GM12878 (cell line): Measurements from ENCODE around the gene PPM1J. TPM values are rescaled to one million over a fixed set of nuclear protein-coding genes. Genes with fewer than 3 reads are reported as not detected.

Source experiments
- ATAC-seq: fragments of 200-7000 bp; cut with Tn5 transposase; 3 replicates; pipeline ENCODE4 v1.9.1; 2020; ENCODE audit warnings: mild to moderate bottlenecking, moderate library complexity
- BruUV-seq: library from RNA; stranded (reverse); fragments of 400-500 nt; replicated peaks from 2 replicates; lab custom pipeline; 2021; lab: Mats Ljungman, UMichigan
- CTCF ChIA-PET: fragments of 300-600 bp; sonication (Branson Sonifier 250); formaldehyde crosslinking; extraction: SDS; loops from one replicate; lab custom pipeline; 2021; ENCODE audit warnings: inconsistent platforms; lab: Yijun Ruan, JAX
- POLR2A ChIA-PET: fragments of 350-600 bp; formaldehyde crosslinking; extraction: SDS; loops from one replicate; lab custom pipeline; 2021; ENCODE audit warnings: inconsistent platforms; lab: Charles Lee
- RAD21 ChIA-PET: fragments of 300-600 bp; sonication (Branson Sonifier 250); formaldehyde crosslinking; loops from one replicate; lab custom pipeline; 2023; ENCODE audit warnings: antibody characterized with exemption; ENCODE audit not compliant: unreplicated experiment; lab: Charles Lee
- SMC1A ChIA-PET: fragments of 300-600 bp; sonication (Branson Sonifier 250); formaldehyde crosslinking; loops from one replicate; lab custom pipeline; 2023; ENCODE audit not compliant: unreplicated experiment, uncharacterized antibody; lab: Charles Lee
- DNase-seq: peaks from one replicate; pipeline ENCODE4 v3.0.0-alpha.2; 2011; ENCODE audit warnings: low read depth, low spot score
- FAIRE-seq: peaks from 3 replicates; lab custom pipeline; 2011; peaks lifted over from hg19 to GRCh38; lab: Jason Lieb, UNC
- H2AFZ ChIP-seq: 2 replicates; pipeline ENCODE4 v1.6.0; 2011; ENCODE audit warnings: low read depth, low read length, control low read depth; ENCODE audit not compliant: control insufficient read depth
- H3K27ac ChIP-seq: 2 replicates; pipeline ENCODE4 v1.5.1; 2011; ENCODE audit warnings: control low read depth; ENCODE audit not compliant: control insufficient read depth, insufficient read depth
- H3K27me3 ChIP-seq, 2 experiments: replicated peaks in 1 of 2; 2 replicates each; pipeline versions ENCODE4 v1.6.0 to v1.6.1; 2011; ENCODE audit warnings: low read length in 1 of 2; ENCODE audit not compliant: control insufficient read depth in 2 of 2, insufficient read depth in 2 of 2
- H3K36me3 ChIP-seq, 2 experiments: 2 replicates each; pipeline ENCODE4 v1.5.1; 2011; ENCODE audit warnings: low read length in 1 of 2; ENCODE audit not compliant: control insufficient read depth in 2 of 2, insufficient read depth in 2 of 2
- H3K4me1 ChIP-seq: 2 replicates; pipeline ENCODE4 v1.6.1; 2011; ENCODE audit warnings: mild to moderate bottlenecking, low read length, moderate library complexity, mixed read lengths; ENCODE audit not compliant: control insufficient read depth, insufficient read depth
- H3K4me2 ChIP-seq: 2 replicates; pipeline ENCODE4 v1.6.0; 2011; ENCODE audit warnings: control low read depth; ENCODE audit not compliant: control insufficient read depth, insufficient read depth
- H3K4me3 ChIP-seq: fragments of 200-600 bp; sonication (generic); 2 replicates; pipeline ENCODE4 v1.5.1; 2016
- H3K79me2 ChIP-seq: 2 replicates; pipeline ENCODE4 v1.6.0; 2011; ENCODE audit warnings: low read length; ENCODE audit not compliant: control insufficient read depth, insufficient read depth
- H3K9ac ChIP-seq: 2 replicates; pipeline ENCODE4 v1.8.0; 2011; ENCODE audit warnings: low read length, control low read depth, mixed read lengths; ENCODE audit not compliant: control insufficient read depth, insufficient read depth
- H3K9me3 ChIP-seq: replicated peaks from 3 replicates; pipeline ENCODE4 v1.5.1; 2011; ENCODE audit warnings: mild to moderate bottlenecking, low read length; ENCODE audit not compliant: control insufficient read depth, insufficient read depth
- H4K20me1 ChIP-seq: 2 replicates; pipeline ENCODE4 v1.6.0; 2011; ENCODE audit not compliant: control insufficient read depth, insufficient read depth
- ATF7 ChIP-seq: fragments of 450-650 bp; IDR thresholded peaks from 2 replicates; pipeline ENCODE4 v1.6.1; 2016; ENCODE audit warnings: low read depth, mild to moderate bottlenecking
- CHD4 ChIP-seq: fragments of 200-600 bp; sonication (generic); IDR thresholded peaks from 2 replicates; pipeline ENCODE4 v1.6.1; 2016; ENCODE audit warnings: mild to moderate bottlenecking
- MAX ChIP-seq: IDR thresholded peaks from 2 replicates; pipeline ENCODE4 v1.6.1; 2012; ENCODE audit warnings: low read depth, low read length, improper control_type of control experiment
- NFIC ChIP-seq: IDR thresholded peaks from 2 replicates; pipeline ENCODE4 v1.6.1; 2012; ENCODE audit warnings: low read depth, mild to moderate bottlenecking, inconsistent platforms, low read length, moderate library complexity
- RAD51 ChIP-seq: fragments of 450-650 bp; IDR thresholded peaks from 2 replicates; pipeline ENCODE4 v1.6.1; 2016; ENCODE audit warnings: moderate library complexity, mild to moderate bottlenecking, inconsistent platforms
- SP1 ChIP-seq: IDR thresholded peaks from one replicate; pipeline ENCODE4 v1.6.1; 2011; ENCODE audit warnings: low read depth, low read length
- ZNF217 ChIP-seq: fragments of 450-650 bp; IDR thresholded peaks from 2 replicates; pipeline ENCODE4 v1.6.1; 2017; ENCODE audit warnings: antibody characterized with exemption, mild to moderate bottlenecking
- WGBS: methylation state at CpG from one replicate; pipeline ENCODE4 v1.1.6; 2016; ENCODE audit warnings: low lambda C conversion rate; ENCODE audit not compliant: insufficient replicate concordance, insufficient coverage; ENCODE audit errors: missing lambda C conversion rate; 5-methylcytosine and 5-hydroxymethylcytosine counted together
- in situ Hi-C: fragments of 300-500 bp; cut with MboI; formaldehyde crosslinking; loops from 9 replicates; pipeline ENCODE4 v1.14.3; 2018; ENCODE audit warnings: mixed read lengths
- intact Hi-C: fragments of 100-400 bp; cut with micrococcal nuclease; formaldehyde crosslinking; loops from one replicate; pipeline ENCODE4 v1.14.2; 2022; ENCODE audit not compliant: unreplicated experiment
- polyA plus RNA-seq, 11 experiments: library from polyadenylated mRNA; depleted of rRNA in 4 of 11; unstranded in 6 of 11; stranded (reverse) in 5 of 11; fragments of >200 nt; fragmentation: Nextera tagmentation in 4 of 11; fragmentation: Illumina TruSeq in 1 of 11; extraction: Ambion mirVana in 4 of 11; extraction: Trizol in 1 of 11; gene quantifications; 1 replicate in 1 of 11; 2 replicates in 10 of 11; pipeline versions ENCODE4 v1.2.1 to v1.2.3, GENCODE V29; 2011 to 2016; ENCODE audit warnings: inconsistent platforms in 2 of 11, missing spikeins in 2 of 11, low read depth in 1 of 11
- total RNA-seq, 4 experiments: library from RNA; depleted of rRNA in 3 of 4; stranded (reverse); fragments of >200 nt in 3 of 4; fragmentation: Illumina TruSeq in 1 of 4; extraction: Trizol in 1 of 4; gene quantifications; 2 replicates each; pipeline versions ENCODE4 v1.2.1 to v1.2.3, GENCODE V29; 2013 to 2021

The PPM1J gene
- total and polyA plus RNA-seq, 10 of the 15 experiments (the other 5 are each of a cell fraction or from before 2014, with no cell fraction given): 0.07 to 1.8 (median 0.59) TPM; not detected in 1

- Histone ChIP-seq H3K9ac (no peak overlapping the region), H2AFZ (no peak overlapping the region), H4K20me1 (no peaks in the 10 kb centered on the region), H3K4me3 (no peak overlapping the region), H3K79me2 (no peaks in the 10 kb centered on the region), H3K4me1 (no peaks in the 10 kb centered on the region), H3K27ac (no peak overlapping the region), H3K9me3 (no peaks in the 10 kb centered on the region), H3K27me3 (no peaks in the 10 kb centered on the region), H3K4me2 (no peak overlapping the region), H3K36me3 (peaks cover 8 to 18% of the 10 kb centered on the region in 2 experiments; a peak in 3 of 4 replicates)
- ChIA-PET RAD21 (no interaction called here), CTCF (no interaction called here), SMC1A (no interaction called here), POLR2A (interaction anchor here (0.6 kb wide), 1 partner anchor 53 kb away, joined by 3 read pairs; no protein-coding TSS in a partner anchor)
- in situ Hi-C loops (no loop called here), intact Hi-C loops (no loop called here)
- FAIRE-seq (no peak), DNase-seq (no peak), ATAC-seq (no peak)
- TF ChIP-seq RAD51: no peak
- no TSS peak for BruUV-seq
- WGBS: 96% methylated on average over 15 of the region's 15 CpGs
Measured at GRCh38 chr1:112694363-112694929, 20.7 kb downstream of the PPM1J start.

- H3K27ac ChIP-seq: no peak overlapping the region
- H3K79me2 ChIP-seq: no peaks in the 10 kb centered on the region
- POLR2A ChIA-PET: interaction anchor here (0.6 kb wide), 1 partner anchor 52 kb away, joined by 3 read pairs; no protein-coding TSS in a partner anchor
- no peaks in the 10 kb centered on the region for H3K4me1 ChIP-seq
- no peaks in the 10 kb centered on the region for H4K20me1 ChIP-seq
- SMC1A ChIA-PET: no interaction called here
- TF ChIP-seq NFIC (no peak), ATF7 (no peak), MAX (no peak), ZNF217 (no peak), SP1 (no peak), CHD4 (no peak)
- WGBS: 78% methylated on average over 6 of the region's 6 CpGs
- H3K9ac ChIP-seq: no peak overlapping the region
- intact Hi-C loops (no loop called here), in situ Hi-C loops (no loop called here)
- H3K36me3 ChIP-seq: peaks cover 10 to 17% of the 10 kb centered on the region in 2 experiments; a peak in 3 of 4 replicates
- H2AFZ ChIP-seq: no peak overlapping the region
- no peak overlapping the region for H3K4me3 ChIP-seq
- RAD21 ChIA-PET: no interaction called here
- ATAC-seq: no peak
- H3K9me3 ChIP-seq: no peaks in the 10 kb centered on the region
- H3K27me3 ChIP-seq: no peaks in the 10 kb centered on the region
- BruUV-seq: no TSS peak
- FAIRE-seq: no peak
- no peak overlapping the region for H3K4me2 ChIP-seq
- DNase-seq: no peak
- CTCF ChIA-PET: no interaction called here
Measured at GRCh38 chr1:112693821-112694220, 21.3 kb downstream of the PPM1J start.
